8988T (cell line): ENCODE results near the gene SLC25A11.
"Not testable (repeated sequence)": the region's sequence is repeated elsewhere in the genome, so short reads cannot be mapped to it uniquely, and the experiment has no call there.

Experiments used
- DNase-seq: peaks from one replicate; pipeline ENCODE4 v3.0.0; 2011

The SLC25A11 gene

DNA sequence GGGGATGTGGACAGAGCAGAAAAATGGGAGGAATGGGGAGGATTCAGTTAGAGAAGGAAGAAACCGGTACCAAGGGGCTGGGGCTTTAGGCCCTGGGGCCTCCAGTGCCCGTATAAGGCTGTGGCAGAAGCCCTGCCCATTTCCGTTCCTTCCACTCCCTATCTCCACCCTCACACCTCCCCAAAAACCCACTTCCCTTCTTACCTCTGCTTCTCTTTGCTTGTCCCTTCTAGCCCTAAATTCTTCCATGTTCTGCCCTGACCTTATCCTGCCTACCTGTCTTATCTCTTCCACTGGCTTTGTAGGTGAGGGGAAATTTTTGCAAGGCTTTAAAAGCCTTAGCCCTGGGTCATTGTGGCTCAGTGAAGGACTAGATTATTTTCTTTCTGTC lies 4.3 kb upstream of the SLC25A11 start:
- no peak for DNase-seq

DNA sequence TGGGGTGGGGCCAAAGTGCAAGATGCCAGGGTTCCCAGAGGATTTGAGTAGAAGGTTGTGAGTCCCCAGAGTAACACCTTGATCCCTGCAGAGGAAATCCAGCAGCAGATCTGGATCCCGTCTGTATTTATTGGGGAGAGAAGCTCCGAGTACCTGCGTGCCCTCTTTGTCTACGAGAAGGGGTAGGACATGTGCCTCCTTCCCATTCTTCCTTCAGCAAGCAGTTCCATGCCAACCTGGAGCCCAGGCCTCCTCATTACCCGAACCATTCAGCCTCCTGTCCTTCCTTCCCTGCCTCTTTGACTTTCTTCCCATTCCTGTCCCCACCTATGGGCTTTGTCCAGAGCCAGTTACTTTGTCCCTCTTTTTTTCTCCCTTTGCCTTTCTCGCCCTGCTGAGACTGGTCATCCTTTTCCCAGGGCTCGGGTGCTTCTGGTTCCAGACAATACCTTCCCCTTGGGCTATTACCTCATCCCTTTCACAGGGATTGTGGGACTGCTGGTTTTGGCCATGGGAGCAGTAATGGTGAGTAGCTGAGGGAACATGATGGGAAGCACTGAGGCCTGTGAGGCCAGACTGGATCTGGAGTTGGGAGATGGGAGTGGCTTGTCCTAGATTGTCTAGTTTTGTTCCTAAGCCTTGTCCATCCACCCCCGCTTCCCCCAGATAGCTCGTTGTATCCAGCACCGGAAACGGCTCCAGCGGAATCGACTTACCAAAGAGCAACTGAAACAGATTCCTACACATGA lies 3.1 kb upstream of the SLC25A11 start:
- DNase-seq, result no peak

GRCh38 chr17:4941319-4941610 lies 1.4 kb upstream of the SLC25A11 start:
- DNase-seq, result no peak

DNA sequence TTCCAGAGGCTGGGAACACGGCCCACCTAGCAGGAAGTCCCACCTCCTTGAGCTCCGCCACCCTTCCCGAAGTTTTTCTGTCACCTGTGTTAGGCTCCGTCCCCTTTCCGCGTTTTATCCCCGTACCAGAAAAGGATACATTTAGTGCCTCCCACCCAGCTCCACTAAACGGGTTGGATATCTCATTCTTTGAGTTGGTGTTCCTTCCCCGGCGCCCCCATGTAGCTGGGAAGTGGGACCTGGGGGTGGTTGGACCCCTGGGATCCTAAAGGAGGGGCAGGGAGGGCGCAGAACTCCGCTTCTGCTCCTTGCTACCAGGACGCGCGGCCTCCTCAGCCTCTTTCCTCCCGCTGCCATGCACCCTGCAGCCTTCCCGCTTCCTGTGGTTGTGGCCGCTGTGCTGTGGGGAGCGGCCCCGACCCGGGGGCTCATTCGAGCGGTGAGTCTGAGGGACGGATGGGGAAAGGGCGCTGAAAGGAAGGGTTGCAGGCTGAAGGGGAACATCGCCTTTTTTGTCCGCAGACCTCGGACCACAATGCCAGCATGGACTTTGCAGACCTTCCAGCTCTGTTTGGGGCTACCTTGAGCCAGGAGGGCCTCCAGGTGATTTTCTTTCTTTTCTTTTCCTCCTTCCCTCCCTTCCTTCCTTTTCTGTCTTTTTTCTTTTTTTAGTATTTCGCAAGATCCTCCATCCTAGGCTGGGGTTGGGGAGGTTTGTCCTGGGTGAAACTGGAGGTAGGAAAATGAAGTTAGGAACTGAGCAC lies 891 bp upstream of the SLC25A11 start:
- peak; percentile 75 for DNase-seq

GRCh38 chr17:4939546-4939795 lies 375 bp downstream of the SLC25A11 start:
- DNase-seq, result no peak

GRCh38 chr17:4938688-4939545 lies 929 bp downstream of the SLC25A11 start:
- no peak for DNase-seq

DNA sequence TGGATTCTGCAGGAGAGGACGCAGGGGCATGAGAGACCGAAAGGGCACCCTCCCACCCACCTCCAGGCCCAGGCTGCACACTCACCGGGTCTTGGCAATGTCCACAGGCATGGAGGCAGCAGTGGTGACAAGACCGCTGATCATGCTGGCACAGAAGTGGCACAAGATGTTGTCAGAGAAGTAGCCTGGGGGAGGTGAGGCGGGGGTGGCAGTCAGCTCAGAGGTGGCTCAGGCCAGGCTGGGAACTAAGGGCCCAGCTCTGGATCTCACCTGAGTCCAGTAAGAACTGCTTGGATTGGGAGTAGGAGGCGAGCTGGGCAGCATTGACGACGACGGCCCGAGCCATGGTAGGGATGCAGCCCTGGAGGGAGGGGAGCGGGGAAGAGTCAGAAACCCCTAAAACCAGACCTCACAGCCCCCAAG lies 1.8 kb downstream of the SLC25A11 start:
- DNase-seq, result no peak

DNA sequence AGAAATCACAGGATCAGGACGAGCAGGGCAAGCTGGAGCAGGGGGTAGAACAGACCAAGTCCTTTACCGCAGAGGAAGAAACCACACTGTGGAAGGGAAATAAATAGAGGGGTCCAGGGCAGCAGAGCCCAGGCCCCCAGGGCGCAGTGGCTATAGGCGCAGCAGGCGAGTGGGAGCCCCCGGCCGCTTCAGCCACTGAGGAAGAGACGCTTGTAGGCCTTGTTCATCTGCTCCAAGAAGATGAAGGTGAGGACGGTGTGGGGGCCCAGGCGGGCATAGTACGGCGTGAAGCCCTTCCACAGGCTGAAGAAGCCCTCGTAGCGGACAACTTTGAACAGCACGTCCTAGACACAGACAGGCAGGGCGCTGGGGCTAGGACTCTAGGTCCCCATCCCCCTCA lies 2.3 kb downstream of the SLC25A11 start:
- no peak for DNase-seq

DNA sequence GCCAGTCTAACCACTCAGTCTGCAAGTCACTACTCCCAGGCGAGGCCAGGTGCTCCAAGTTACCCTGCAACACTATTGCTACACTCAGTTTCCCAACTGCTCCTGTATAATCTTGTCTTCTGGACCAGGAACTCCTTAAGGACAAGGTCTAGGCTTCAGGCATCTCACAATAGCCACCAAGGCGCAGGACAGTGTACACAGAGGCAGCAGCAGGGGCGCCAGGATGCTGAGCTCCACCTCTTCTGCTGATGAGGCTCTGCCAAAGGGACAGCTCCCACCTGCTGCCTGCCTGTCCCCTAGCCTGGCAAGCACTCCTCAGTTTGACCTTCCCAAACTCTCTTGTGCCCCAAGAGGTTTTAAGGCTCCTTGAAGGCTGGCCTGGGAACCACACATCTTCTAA lies 3.4 kb downstream of the SLC25A11 start:
- DNase-seq, result no peak

DNA sequence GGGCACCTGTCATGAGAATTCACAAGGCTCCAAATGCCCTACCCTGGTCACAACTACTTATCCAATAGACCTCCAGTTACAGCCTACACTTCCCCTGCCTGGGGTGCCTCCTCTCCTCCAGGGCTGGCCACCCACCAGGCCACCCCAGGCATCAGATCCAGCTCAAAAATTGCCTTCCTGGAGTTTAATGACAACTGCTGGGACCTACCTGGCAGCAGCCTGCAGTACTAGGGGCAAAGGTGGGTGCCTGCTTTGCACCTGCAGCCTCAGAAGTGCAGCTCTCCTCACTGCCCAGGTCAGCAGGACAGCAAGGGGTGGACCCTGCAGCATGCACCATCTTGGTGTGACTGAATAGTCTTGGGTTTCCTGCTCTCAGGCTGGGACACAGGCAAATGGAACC lies 4.2 kb downstream of the SLC25A11 start:
- no peak for DNase-seq

DNA sequence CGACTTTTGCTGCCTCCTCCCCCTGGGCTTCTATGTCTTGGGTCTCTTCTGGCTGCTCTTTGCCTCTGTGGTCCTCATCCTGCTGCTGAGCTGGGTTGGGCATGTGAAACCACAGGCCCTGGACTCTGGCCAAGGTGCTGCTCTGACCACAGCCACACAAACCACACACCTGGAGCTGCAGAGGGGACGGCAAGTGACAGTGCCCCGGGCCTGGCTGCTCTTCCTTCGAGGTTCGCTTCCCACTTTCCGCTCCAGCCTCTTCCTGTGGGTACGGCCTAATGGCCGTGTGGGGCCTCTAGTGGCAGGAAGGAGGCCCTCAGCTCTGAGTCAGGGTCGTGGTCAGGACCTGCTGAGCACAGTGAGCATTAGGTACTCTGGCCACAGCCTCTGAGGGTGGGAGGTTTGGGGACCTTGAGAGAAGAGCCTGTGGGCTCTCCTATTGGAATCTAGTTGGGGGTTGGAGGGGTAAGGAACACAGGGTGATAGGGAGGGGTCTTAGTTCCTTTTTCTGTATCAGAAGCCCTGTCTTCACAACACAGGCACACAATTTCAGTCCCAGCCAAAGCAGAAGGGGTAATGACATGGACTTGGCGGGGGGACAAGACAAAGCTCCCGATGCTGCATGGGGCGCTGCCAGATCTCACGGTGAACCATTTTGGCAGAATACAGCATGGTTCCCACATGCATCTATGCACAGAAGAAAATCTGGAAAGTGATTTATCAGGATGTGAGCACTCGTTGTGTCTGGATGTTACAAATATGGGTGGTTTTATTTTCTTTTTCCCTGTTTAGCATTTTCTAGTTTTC lies 5.5 kb downstream of the SLC25A11 start:
- DNase-seq, result no peak

DNA sequence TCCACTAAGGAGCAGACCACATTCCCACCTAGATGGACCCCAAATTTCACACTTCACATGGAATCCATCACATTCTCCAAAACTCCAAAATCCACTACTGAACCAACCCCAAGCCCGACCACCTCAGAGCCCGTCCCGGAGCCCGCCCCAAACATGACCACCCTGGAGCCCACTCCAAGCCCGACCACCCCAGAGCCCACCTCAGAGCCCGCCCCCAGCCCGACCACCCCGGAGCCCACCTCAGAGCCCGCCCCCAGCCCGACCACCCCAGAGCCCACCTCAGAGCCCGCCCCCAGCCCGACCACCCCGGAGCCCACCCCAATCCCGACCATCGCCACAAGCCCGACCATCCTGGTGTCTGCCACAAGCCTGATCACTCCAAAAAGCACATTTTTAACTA lies 6.2 kb downstream of the SLC25A11 start:
- DNase-seq, result no peak

DNA sequence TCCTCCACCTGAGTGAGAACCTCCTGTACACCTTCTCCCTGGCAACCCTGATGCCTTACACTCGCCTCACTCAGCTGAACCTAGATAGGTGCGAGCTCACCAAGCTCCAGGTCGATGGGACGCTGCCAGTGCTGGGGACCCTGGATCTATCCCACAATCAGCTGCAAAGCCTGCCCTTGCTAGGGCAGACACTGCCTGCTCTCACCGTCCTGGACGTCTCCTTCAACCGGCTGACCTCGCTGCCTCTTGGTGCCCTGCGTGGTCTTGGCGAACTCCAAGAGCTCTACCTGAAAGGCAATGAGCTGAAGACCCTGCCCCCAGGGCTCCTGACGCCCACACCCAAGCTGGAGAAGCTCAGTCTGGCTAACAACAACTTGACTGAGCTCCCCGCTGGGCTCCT lies 7.1 kb downstream of the SLC25A11 start:
- DNase-seq, result no peak

GRCh38 chr17:4931963-4932362 lies 7.9 kb downstream of the SLC25A11 start, which contains the start of gene GP1BA:
TSS of gene GP1BA (plus strand) at chr17:4932277. CDS start at chr17:4932605, 328 bp downstream.
- no peak for DNase-seq

- no peak for DNase-seq
Measured at GRCh38 chr17:4928881-4929280, 11.0 kb downstream of the SLC25A11 start.

- not testable (repeated sequence) for DNase-seq
Measured at GRCh38 chr17:4926577-4927335, 13.1 kb downstream of the SLC25A11 start.

- DNase-seq, result no peak
Measured at GRCh38 chr17:4921320-4921719, 18.5 kb downstream of the SLC25A11 start.

DNA sequence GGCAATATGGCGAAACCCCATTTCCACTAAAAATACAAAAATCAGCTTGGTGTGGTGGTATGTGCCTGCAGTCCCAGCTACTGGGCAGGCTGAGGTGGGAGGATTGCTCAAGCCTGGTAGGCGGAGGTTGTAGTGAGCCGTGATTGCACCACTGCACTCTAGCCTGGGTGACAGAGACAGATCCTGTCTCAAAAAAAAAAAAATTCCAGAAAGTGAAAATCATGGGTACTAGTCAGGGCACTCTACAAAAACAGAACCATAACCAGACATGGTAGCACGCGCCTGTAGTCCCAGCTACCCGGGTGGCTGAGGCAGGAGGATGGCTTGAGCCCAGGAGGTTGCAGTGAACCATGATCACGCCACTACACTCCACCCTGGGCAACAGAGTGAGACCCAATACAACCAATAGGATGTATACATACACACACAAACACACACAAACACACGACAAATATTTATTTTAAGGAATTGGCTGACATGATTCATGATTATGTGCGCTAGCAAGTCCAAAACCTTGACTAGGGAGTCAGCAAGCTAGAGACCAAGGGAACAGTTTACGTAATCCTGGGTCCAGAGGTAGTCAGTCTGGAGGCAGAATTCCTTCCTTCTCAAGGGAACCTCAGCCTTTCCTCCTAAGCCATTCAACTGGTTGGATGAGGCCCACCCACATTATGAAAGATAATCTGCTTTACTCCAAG lies 19.3 kb downstream of the SLC25A11 start:
- no peak for DNase-seq

- DNase-seq, result no peak
Measured at GRCh38 chr17:4919511-4920047, 20.3 kb downstream of the SLC25A11 start.

DNA sequence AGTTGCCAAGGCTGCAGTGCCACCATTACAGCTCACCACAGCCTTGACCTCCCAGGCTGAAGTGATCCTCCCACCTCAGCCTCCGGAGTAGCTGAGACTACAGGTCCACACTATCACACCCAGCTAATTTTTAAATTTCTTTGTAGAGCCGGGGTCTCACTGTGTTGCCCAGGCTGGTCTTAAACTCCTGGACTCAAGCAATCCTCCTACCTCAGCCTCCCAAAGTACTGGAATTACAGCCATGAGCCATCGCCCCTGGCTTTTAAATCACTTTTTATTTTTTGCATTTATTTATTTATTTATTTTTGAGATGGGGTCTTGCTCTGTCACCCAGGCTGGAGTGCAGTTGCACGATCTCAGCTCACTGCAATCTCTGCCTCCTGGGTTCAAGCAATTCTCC lies 25.3 kb downstream of the SLC25A11 start:
- DNase-seq, result not testable (repeated sequence)

- DNase-seq, result no peak
Measured at GRCh38 chr17:4913994-4914393, 25.9 kb downstream of the SLC25A11 start.
